K562 (cell line): Measurements from ENCODE around the gene ADIPOR2. TPM values are rescaled to one million over a fixed set of nuclear protein-coding genes. Genes with fewer than 3 reads are reported as not detected.

Experiments used
- ATF6 ChIP-seq: sonication (generic); formaldehyde crosslinking; IDR thresholded peaks from 2 replicates; pipeline ENCODE4 v1.4.0; 2020; ENCODE audit warnings: mild to moderate bottlenecking, missing genetic modification reagents
- CREM ChIP-seq: IDR thresholded peaks from 2 replicates; pipeline ENCODE4 v1.6.1; 2014; ENCODE audit warnings: antibody characterized with exemption, low read depth
- FIP1L1 ChIP-seq: fragments of 200-400 bp; formaldehyde crosslinking; IDR thresholded peaks from 2 replicates; pipeline ENCODE4 v1.6.1; 2018; ENCODE audit warnings: mild to moderate bottlenecking, low read depth, low read length; ENCODE audit not compliant: poor library complexity, severe bottlenecking
- GTF2F1 ChIP-seq: IDR thresholded peaks from 2 replicates; pipeline ENCODE4 v1.6.1; 2011; ENCODE audit warnings: low read depth, low read length, improper control_type of control experiment
- MEIS2 ChIP-seq: fragments of 450-650 bp; IDR thresholded peaks from 2 replicates; pipeline ENCODE4 v1.6.1; 2014; ENCODE audit warnings: mild to moderate bottlenecking; ENCODE audit not compliant: partially characterized antibody
- MTF1 ChIP-seq: fragments of 250-450 bp; sonication (Bioruptor Pico); IDR thresholded peaks from 2 replicates; pipeline ENCODE4 v1.9.0; 2021; ENCODE audit warnings: moderate library complexity, mild to moderate bottlenecking, inconsistent platforms, borderline replicate concordance
- PBX2 ChIP-seq, 2 experiments: IDR thresholded peaks in 1 of 2; conservative IDR thresholded peaks in 1 of 2; 2 replicates each; pipeline ENCODE4 v1.6.1; 2016; ENCODE audit warnings: low read depth in 2 of 2, mild to moderate bottlenecking in 1 of 2, missing compliant biosample characterization in 1 of 2, missing genetic modification characterization in 1 of 2, moderate library complexity in 1 of 2
- POLR2B ChIP-seq: fragments of 450-650 bp; IDR thresholded peaks from 2 replicates; pipeline ENCODE4 v1.6.1; 2018; ENCODE audit warnings: low read depth; ENCODE audit not compliant: partially characterized antibody
- PYGO2 ChIP-seq: fragments of 450-650 bp; IDR thresholded peaks from 2 replicates; pipeline ENCODE4 v1.6.1; 2016; ENCODE audit warnings: mild to moderate bottlenecking, missing genetic modification characterization, moderate library complexity, missing compliant biosample characterization
- SOX6 ChIP-seq: fragments of 450-650 bp; IDR thresholded peaks from 2 replicates; pipeline ENCODE4 v1.6.1; 2014; ENCODE audit warnings: mild to moderate bottlenecking
- TRIM25 ChIP-seq: fragments of 450-650 bp; IDR thresholded peaks from 2 replicates; pipeline ENCODE4 v1.7.0; 2016; ENCODE audit warnings: borderline replicate concordance
- UBTF ChIP-seq, 2 experiments: IDR thresholded peaks; 2 replicates each; pipeline ENCODE4 v1.6.1; 2012; ENCODE audit warnings: improper control_type of control experiment in 2 of 2, low read depth in 2 of 2, low read length in 2 of 2, borderline replicate concordance in 1 of 2
- VEZF1 ChIP-seq: fragments of 200-800 bp; sonication (Bioruptor generic); IDR thresholded peaks from 2 replicates; pipeline ENCODE4 v1.6.1; 2017; ENCODE audit warnings: missing genetic modification characterization, missing compliant biosample characterization
- ZBTB17 ChIP-seq: fragments of 450-650 bp; formaldehyde crosslinking; IDR thresholded peaks from 2 replicates; pipeline ENCODE4 v1.4.0; 2020; ENCODE audit warnings: mild to moderate bottlenecking
- ZNF143 ChIP-seq: sonication (generic); formaldehyde crosslinking; IDR thresholded peaks from 2 replicates; pipeline ENCODE4 v1.9.0; 2022; ENCODE audit warnings: mild to moderate bottlenecking, missing genetic modification reagents
- polyA plus RNA-seq, 8 experiments: library from polyadenylated mRNA; depleted of rRNA in 4 of 8; stranded (reverse) in 5 of 8; unstranded in 3 of 8; fragments of >200 nt; fragmentation: Nextera tagmentation in 2 of 8; fragmentation: Illumina TruSeq in 1 of 8; extraction: Ambion mirVana in 2 of 8; extraction: Trizol in 1 of 8; gene quantifications; 2 replicates each; pipeline versions ENCODE4 v1.2.1 to v1.2.3, GENCODE V29; 2011 to 2014; ENCODE audit warnings: inconsistent platforms in 1 of 8, missing spikeins in 1 of 8
- total RNA-seq, 7 experiments: library from RNA; depleted of rRNA in 6 of 7; stranded (reverse); fragments of >200 nt in 6 of 7; fragmentation: Illumina TruSeq in 2 of 7; extraction: Trizol in 2 of 7; gene quantifications; 2 replicates each; pipeline versions ENCODE4 v1.2.1 to v1.2.3, GENCODE V29; 2011 to 2021; ENCODE audit warnings: low replicate concordance in 1 of 7

The ADIPOR2 gene
- total and polyA plus RNA-seq, 9 of the 15 experiments (the other 6 are each of a cell fraction or from before 2014, with no cell fraction given) = 10.9 to 63.5 (median 46.0) TPM

GRCh38 chr12:1795785-1796514, 105.1 kb downstream of the ADIPOR2 start (continued):
- no peak for TF ChIP-seq PBX2 (CRISPR knock-in tag; IDR thresholded peaks at IDR 0.05; ENCODE audit: low read depth)
- peak; percentile 66 for TF ChIP-seq PBX2 (tag; conservative IDR thresholded peaks at IDR 0.05; ENCODE audit: low read depth)
- TF ChIP-seq SOX6 = no peak; the same call in 1 of the 2 replicates
- no peak for TF ChIP-seq ATF6 (CRISPR knock-in tag)
- TF ChIP-seq FIP1L1 = no peak
- TF ChIP-seq TRIM25 = no peak
- no peak for TF ChIP-seq UBTF (IDR thresholded peaks at IDR 0.05; ENCODE audit: borderline replicate concordance in 1 of 2, low read depth in 2 of 2, low read length in 2 of 2)
- TF ChIP-seq MTF1 (CRISPR knock-in tag) = no peak
- no peak for TF ChIP-seq GTF2F1
- peak; percentile 73 for TF ChIP-seq ZNF143 (CRISPR knock-in tag)
- TF ChIP-seq MEIS2 = peak; percentile 63
- TF ChIP-seq VEZF1 (CRISPR knock-in tag) = peak; percentile 70
- TF ChIP-seq PYGO2 = no peak
- no peak for TF ChIP-seq ZBTB17 (CRISPR knock-in tag)
- no peak for TF ChIP-seq POLR2B
- TF ChIP-seq CREM = 0 out of 2 replicates have a peak, but pooled peaks have one; percentile 10
